Liver (tissue), 9 donors: ENCODE data around the gene ARHGEF4. TPM values are rescaled to one million over a fixed set of nuclear protein-coding genes. Genes with fewer than 3 reads are reported as not detected.

Experiments
- DNase-seq: peaks from one replicate; pipeline ENCODE4 v3.0.0-alpha.2; 2017; ENCODE audit warnings: low spot score
- H3K27ac ChIP-seq, 2 donors: one replicate each; pipeline ENCODE4 v1.7.0; 2013; ENCODE audit warnings: inconsistent platforms in 2 of 2, low read length in 2 of 2, control low read depth in 1 of 2, low read depth in 1 of 2, mild to moderate bottlenecking in 1 of 2
- H3K27me3 ChIP-seq, 4 donors: one replicate each; pipeline versions ENCODE4 v1.6.1 to v1.7.0; 2013; ENCODE audit warnings: low read length in 3 of 4, inconsistent platforms in 1 of 4, mild to moderate bottlenecking in 1 of 4, moderate library complexity in 1 of 4; ENCODE audit not compliant: control insufficient read depth in 4 of 4, insufficient read depth in 4 of 4
- H3K36me3 ChIP-seq, 4 donors: one replicate each; pipeline versions ENCODE4 v1.6.1 to v1.7.0; 2013; ENCODE audit warnings: low read length in 3 of 4, mild to moderate bottlenecking in 3 of 4, low read depth in 1 of 4, moderate library complexity in 1 of 4; ENCODE audit not compliant: control insufficient read depth in 4 of 4, insufficient read depth in 3 of 4
- H3K4me1 ChIP-seq, 4 donors: one replicate each; pipeline versions ENCODE4 v1.6.1 to v1.7.0; 2013; ENCODE audit warnings: low read length in 3 of 4, mild to moderate bottlenecking in 3 of 4, moderate library complexity in 1 of 4; ENCODE audit not compliant: control insufficient read depth in 4 of 4, insufficient read depth in 4 of 4
- H3K4me3 ChIP-seq, 3 donors: one replicate each; pipeline versions ENCODE4 v1.6.1 to v1.7.0; 2013; ENCODE audit warnings: low read length in 3 of 3, control low read depth in 1 of 3, low read depth in 1 of 3, mild to moderate bottlenecking in 1 of 3
- H3K9ac ChIP-seq, 2 donors: one replicate each; pipeline ENCODE4 v1.7.0; 2013; ENCODE audit warnings: low read length in 2 of 2, mild to moderate bottlenecking in 2 of 2, moderate library complexity in 2 of 2, control low read depth in 1 of 2, low read depth in 1 of 2
- H3K9me3 ChIP-seq, 4 donors: one replicate each; pipeline versions ENCODE4 v1.6.1 to v1.7.0; 2013; ENCODE audit warnings: low read length in 3 of 4; ENCODE audit not compliant: control insufficient read depth in 4 of 4
- ATF3 ChIP-seq: IDR thresholded peaks from 2 replicates; pipeline ENCODE4 v1.6.1; 2016; ENCODE audit warnings: antibody characterized with exemption
- EGR1 ChIP-seq, 2 donors: IDR thresholded peaks; 2 replicates each; pipeline ENCODE4 v1.6.1; 2016 to 2018; ENCODE audit warnings: antibody characterized with exemption in 2 of 2, low read depth in 2 of 2
- FOXA1 ChIP-seq: IDR thresholded peaks from 2 replicates; pipeline ENCODE4 v1.6.1; 2016; ENCODE audit warnings: antibody characterized with exemption
- FOXA2 ChIP-seq: IDR thresholded peaks from 2 replicates; pipeline ENCODE4 v1.6.1; 2016; ENCODE audit warnings: antibody characterized with exemption
- HNF4A ChIP-seq, 2 donors: conservative IDR thresholded peaks; 2 replicates each; pipeline ENCODE4 v1.6.1; 2016; ENCODE audit warnings: antibody characterized with exemption in 2 of 2, mild to moderate bottlenecking in 2 of 2
- HNF4G ChIP-seq: IDR thresholded peaks from 2 replicates; pipeline ENCODE4 v1.6.1; 2016; ENCODE audit warnings: antibody characterized with exemption
- JUND ChIP-seq, 2 donors: IDR thresholded peaks; 2 replicates each; pipeline ENCODE4 v1.6.1; 2016; ENCODE audit warnings: antibody characterized with exemption in 2 of 2
- NR2F2 ChIP-seq: IDR thresholded peaks from 2 replicates; pipeline ENCODE4 v1.6.1; 2016; ENCODE audit warnings: antibody characterized with exemption
- RAD21 ChIP-seq, 2 donors: IDR thresholded peaks; 2 replicates each; pipeline ENCODE4 v1.6.1; 2016; ENCODE audit warnings: antibody characterized with exemption in 2 of 2, mild to moderate bottlenecking in 2 of 2
- SP1 ChIP-seq: IDR thresholded peaks from 2 replicates; pipeline ENCODE4 v1.6.1; 2018; ENCODE audit warnings: antibody characterized with exemption, mild to moderate bottlenecking
- TAF1 ChIP-seq: conservative IDR thresholded peaks from 2 replicates; pipeline ENCODE4 v1.6.1; 2016; ENCODE audit warnings: antibody characterized with exemption, mild to moderate bottlenecking
- YY1 ChIP-seq: IDR thresholded peaks from 2 replicates; pipeline ENCODE4 v1.6.1; 2016; ENCODE audit warnings: antibody characterized with exemption, mild to moderate bottlenecking
- WGBS: extraction: QIAGEN DNeasy Blood & Tissue Kit; methylation state at CpG from one replicate; pipeline ENCODE4 v1.1.7; 2013; 5-methylcytosine and 5-hydroxymethylcytosine counted together
- polyA plus RNA-seq, 2 donors: library from polyadenylated mRNA; stranded (reverse) in 1 of 2; unstranded in 1 of 2; fragments of 200-250 nt in 1 of 2; fragments of >200 nt in 1 of 2; fragmentation: Nextera tagmentation in 1 of 2; extraction: Ambion mirVana in 1 of 2; gene quantifications; one replicate each; pipeline versions ENCODE4 v1.2.1 to v1.2.3, GENCODE V29; 2013 to 2015
- total RNA-seq, 2 donors: library from RNA; depleted of rRNA; stranded (reverse); fragments of >200 nt; gene quantifications; one replicate each; pipeline ENCODE4 v1.2.3, GENCODE V29; 2014
- TF ChIP-seq, protein P1 (sequence below): fragments of 150-350 bp; IDR thresholded peaks from 2 replicates; pipeline ENCODE4 v1.5.1; 2017; ENCODE audit warnings: improper control_type of control experiment, low read depth, low read length; ENCODE audit not compliant: missing input control
- TF ChIP-seq, protein P2 (sequence below): IDR thresholded peaks from 2 replicates; pipeline ENCODE4 v1.6.1; 2016; ENCODE audit warnings: antibody characterized with exemption, mild to moderate bottlenecking
- donor health status: healthy.
- donor health status: healthy.
- donor health status: healthy.
- donor health status: healthy.
- donor health status: healthy.

ARHGEF4 gene
- total and polyA plus RNA-seq, 4 donors: 0.08 TPM; not detected in 2

DNA sequence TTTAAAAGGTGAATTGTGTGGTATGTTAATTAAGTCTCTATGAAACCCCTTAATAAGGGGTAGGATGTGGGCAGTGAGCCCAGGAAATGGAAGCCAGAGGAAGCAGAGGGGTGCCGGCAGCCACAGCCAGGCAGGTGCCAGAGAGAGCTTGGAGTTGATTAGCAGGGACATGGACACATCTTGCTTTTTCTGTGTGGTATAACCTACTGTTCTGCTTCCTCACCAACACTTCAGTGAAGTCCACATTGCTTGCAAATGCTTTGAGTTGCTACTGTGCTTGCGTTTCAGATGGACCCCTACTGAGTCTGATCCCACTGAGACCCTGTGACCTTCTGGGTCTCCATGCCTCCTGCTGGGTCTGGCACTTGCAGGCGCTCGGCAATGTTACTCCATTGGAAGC, 30.3 kb upstream of the ARHGEF4 start:
- WGBS: 59% methylated on average over 4 of the region's 4 CpGs
- no peak overlapping the region for H3K9ac ChIP-seq
- TF ChIP-seq, protein P1, sequence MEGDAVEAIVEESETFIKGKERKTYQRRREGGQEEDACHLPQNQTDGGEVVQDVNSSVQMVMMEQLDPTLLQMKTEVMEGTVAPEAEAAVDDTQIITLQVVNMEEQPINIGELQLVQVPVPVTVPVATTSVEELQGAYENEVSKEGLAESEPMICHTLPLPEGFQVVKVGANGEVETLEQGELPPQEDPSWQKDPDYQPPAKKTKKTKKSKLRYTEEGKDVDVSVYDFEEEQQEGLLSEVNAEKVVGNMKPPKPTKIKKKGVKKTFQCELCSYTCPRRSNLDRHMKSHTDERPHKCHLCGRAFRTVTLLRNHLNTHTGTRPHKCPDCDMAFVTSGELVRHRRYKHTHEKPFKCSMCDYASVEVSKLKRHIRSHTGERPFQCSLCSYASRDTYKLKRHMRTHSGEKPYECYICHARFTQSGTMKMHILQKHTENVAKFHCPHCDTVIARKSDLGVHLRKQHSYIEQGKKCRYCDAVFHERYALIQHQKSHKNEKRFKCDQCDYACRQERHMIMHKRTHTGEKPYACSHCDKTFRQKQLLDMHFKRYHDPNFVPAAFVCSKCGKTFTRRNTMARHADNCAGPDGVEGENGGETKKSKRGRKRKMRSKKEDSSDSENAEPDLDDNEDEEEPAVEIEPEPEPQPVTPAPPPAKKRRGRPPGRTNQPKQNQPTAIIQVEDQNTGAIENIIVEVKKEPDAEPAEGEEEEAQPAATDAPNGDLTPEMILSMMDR: no peak
- no peak for TF ChIP-seq YY1
- TF ChIP-seq FOXA1: no peak
- TF ChIP-seq TAF1: no peak
- no peak for TF ChIP-seq NR2F2
- TF ChIP-seq HNF4G: no peak
- TF ChIP-seq, protein P2, sequence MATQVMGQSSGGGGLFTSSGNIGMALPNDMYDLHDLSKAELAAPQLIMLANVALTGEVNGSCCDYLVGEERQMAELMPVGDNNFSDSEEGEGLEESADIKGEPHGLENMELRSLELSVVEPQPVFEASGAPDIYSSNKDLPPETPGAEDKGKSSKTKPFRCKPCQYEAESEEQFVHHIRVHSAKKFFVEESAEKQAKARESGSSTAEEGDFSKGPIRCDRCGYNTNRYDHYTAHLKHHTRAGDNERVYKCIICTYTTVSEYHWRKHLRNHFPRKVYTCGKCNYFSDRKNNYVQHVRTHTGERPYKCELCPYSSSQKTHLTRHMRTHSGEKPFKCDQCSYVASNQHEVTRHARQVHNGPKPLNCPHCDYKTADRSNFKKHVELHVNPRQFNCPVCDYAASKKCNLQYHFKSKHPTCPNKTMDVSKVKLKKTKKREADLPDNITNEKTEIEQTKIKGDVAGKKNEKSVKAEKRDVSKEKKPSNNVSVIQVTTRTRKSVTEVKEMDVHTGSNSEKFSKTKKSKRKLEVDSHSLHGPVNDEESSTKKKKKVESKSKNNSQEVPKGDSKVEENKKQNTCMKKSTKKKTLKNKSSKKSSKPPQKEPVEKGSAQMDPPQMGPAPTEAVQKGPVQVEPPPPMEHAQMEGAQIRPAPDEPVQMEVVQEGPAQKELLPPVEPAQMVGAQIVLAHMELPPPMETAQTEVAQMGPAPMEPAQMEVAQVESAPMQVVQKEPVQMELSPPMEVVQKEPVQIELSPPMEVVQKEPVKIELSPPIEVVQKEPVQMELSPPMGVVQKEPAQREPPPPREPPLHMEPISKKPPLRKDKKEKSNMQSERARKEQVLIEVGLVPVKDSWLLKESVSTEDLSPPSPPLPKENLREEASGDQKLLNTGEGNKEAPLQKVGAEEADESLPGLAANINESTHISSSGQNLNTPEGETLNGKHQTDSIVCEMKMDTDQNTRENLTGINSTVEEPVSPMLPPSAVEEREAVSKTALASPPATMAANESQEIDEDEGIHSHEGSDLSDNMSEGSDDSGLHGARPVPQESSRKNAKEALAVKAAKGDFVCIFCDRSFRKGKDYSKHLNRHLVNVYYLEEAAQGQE: no peak
- no peak for TF ChIP-seq RAD21 (IDR thresholded peaks at IDR 0.05)
- TF ChIP-seq JUND (IDR thresholded peaks at IDR 0.05): no peak
- no peak for TF ChIP-seq SP1
- TF ChIP-seq ATF3: no peak
- TF ChIP-seq HNF4A (conservative IDR thresholded peaks at IDR 0.05): no peak
- no peak for TF ChIP-seq FOXA2
- no peaks in the 10 kb centered on the region for H3K9me3 ChIP-seq
- H3K27me3 ChIP-seq: peaks cover 0 to 6% (median 0%) of the 10 kb centered on the region in 4 donors
- no peaks in the 10 kb centered on the region for H3K36me3 ChIP-seq
- no peak overlapping the region for H3K4me3 ChIP-seq
- H3K4me1 ChIP-seq: no peaks in the 10 kb centered on the region
- no peak overlapping the region for H3K27ac ChIP-seq
- no peak for DNase-seq

DNA sequence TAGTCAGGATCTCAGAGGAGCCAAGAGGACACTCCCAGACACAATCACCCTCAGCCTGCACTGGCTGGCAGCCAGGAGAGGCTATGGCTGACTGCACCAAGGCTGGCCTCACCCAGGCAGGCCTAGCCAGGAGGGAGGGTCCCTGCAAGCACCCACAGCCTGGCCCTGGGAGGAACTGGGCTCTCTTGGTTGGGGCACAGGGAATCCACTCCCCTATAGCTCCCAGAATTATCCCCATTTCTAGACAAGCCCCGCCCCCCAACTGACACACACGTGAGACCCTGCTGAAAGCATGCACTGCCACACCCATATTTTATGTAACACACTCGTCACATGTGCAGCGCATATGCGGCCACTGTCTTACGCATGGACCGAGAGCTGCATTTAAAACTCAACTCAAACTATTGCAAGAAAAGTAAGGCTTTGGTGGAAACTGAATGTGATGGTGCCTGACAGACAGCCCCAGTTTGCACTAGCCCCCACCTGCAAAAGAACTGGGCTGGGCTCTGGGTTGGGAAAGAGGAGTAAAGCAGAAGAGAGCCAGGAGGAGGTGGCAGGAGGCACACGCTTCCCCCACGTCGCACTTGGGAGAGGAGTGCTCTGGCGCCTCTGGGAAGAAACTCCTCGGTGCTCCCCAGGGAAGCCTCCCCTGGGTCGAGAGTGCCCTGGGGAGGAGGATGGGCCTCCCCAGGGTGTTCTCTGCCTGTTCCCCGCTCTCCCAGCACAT, 28.9 kb upstream of the ARHGEF4 start:
- Histone ChIP-seq H3K9me3 (no peaks in the 10 kb centered on the region), H3K4me3 (no peak overlapping the region), H3K4me1 (no peaks in the 10 kb centered on the region), H3K27me3 (peaks cover 0 to 6% (median 0%) of the 10 kb centered on the region in 4 donors), H3K36me3 (no peaks in the 10 kb centered on the region), H3K27ac (no peak overlapping the region), H3K9ac (no peak overlapping the region)
- WGBS: 64% methylated on average over 14 of the region's 14 CpGs
- no peak for TF ChIP-seq HNF4A (conservative IDR thresholded peaks at IDR 0.05)
- TF ChIP-seq TAF1: no peak
- TF ChIP-seq, protein P1: no peak
- no peak for TF ChIP-seq HNF4G
- TF ChIP-seq EGR1 (IDR thresholded peaks at IDR 0.05; ENCODE audit: low read depth in 2 of 2): no peak
- TF ChIP-seq SP1: no peak
- TF ChIP-seq ATF3: no peak
- no peak for TF ChIP-seq FOXA1
- TF ChIP-seq RAD21 (IDR thresholded peaks at IDR 0.05): no peak
- TF ChIP-seq NR2F2: no peak
- no peak for DNase-seq
